GM12873 (cell line): ENCODE data around the gene GET3.

Experiments used
- CTCF ChIP-seq: IDR thresholded peaks from 2 replicates; pipeline ENCODE4 v1.5.1; 2012; ENCODE audit warnings: low read depth, mild to moderate bottlenecking, moderate library complexity, low read length, control low read depth; ENCODE audit not compliant: insufficient read depth; ENCODE audit errors: missing control alignments

Gene GET3

GRCh38 chr19:12736995-12737834 is at the start of gene GET3:
GET3 (plus strand) TSS chr19:12737497; CDS start chr19:12737506, 9 bp downstream.
- no peak for TF ChIP-seq CTCF

- no peak for TF ChIP-seq CTCF
Measured at GRCh38 chr19:12689012-12689411, 48.3 kb upstream of the GET3 start.

GRCh38 chr19:12689581-12690216 is 47.6 kb upstream of the GET3 start:
- TF ChIP-seq CTCF = no peak

- TF ChIP-seq CTCF = no peak
Measured at GRCh38 chr19:12692960-12693359, 44.3 kb upstream of the GET3 start.

- TF ChIP-seq CTCF = no peak
Measured at GRCh38 chr19:12694641-12695040, 42.7 kb upstream of the GET3 start.

GRCh38 chr19:12695096-12695495 is 42.2 kb upstream of the GET3 start:
- no peak for TF ChIP-seq CTCF

- no peak for TF ChIP-seq CTCF
Measured at GRCh38 chr19:12695514-12695913, 41.8 kb upstream of the GET3 start.
